MM.1S (cell line): Measurements from ENCODE around the gene SH2D2A.

Experiments
- DNase-seq: peaks from one replicate; pipeline ENCODE4 v3.0.0-alpha.2; 2015
- H2AFZ ChIP-seq: fragments of 300-600 bp; sonication (generic); 2 replicates; pipeline ENCODE4 v1.6.0; 2016; ENCODE audit warnings: antibody characterized with exemption, low read length
- H3F3A ChIP-seq: fragments of 300-600 bp; sonication (generic); 2 replicates; pipeline ENCODE4 v1.6.1; 2016; ENCODE audit warnings: mild to moderate bottlenecking, antibody characterized with exemption, low read length, moderate library complexity, mixed read lengths; ENCODE audit not compliant: insufficient read depth
- H3K27ac ChIP-seq: fragments of 300-600 bp; sonication (generic); 2 replicates; pipeline ENCODE4 v1.5.1; 2016; ENCODE audit warnings: mild to moderate bottlenecking, low read length
- H3K27me3 ChIP-seq: fragments of 300-600 bp; sonication (generic); replicated peaks from 2 replicates; pipeline ENCODE4 v1.6.0; 2016; ENCODE audit warnings: low read length; ENCODE audit not compliant: insufficient read depth
- H3K36me3 ChIP-seq: fragments of 300-600 bp; sonication (generic); replicated peaks from 2 replicates; pipeline ENCODE4 v1.6.1; 2016; ENCODE audit warnings: mild to moderate bottlenecking, low read length, mixed read lengths; ENCODE audit not compliant: insufficient read depth
- H3K4me1 ChIP-seq: fragments of 300-600 bp; sonication (generic); 2 replicates; pipeline ENCODE4 v1.6.1; 2016; ENCODE audit warnings: low read length, mixed read lengths
- H3K4me2 ChIP-seq: fragments of 300-600 bp; sonication (generic); 2 replicates; pipeline ENCODE4 v1.6.0; 2016; ENCODE audit warnings: low read depth, low read length
- H3K4me3 ChIP-seq: fragments of 300-600 bp; sonication (generic); 2 replicates; pipeline ENCODE4 v1.5.1; 2016; ENCODE audit warnings: low read length, mixed read lengths
- H3K79me2 ChIP-seq: fragments of 300-600 bp; sonication (generic); 2 replicates; pipeline ENCODE4 v1.6.1; 2016; ENCODE audit warnings: mixed run types, low read length, mixed read lengths
- H3K9ac ChIP-seq: fragments of 300-600 bp; sonication (generic); 2 replicates; pipeline ENCODE4 v1.6.1; 2016; ENCODE audit warnings: low read length, mixed read lengths
- H3K9me2 ChIP-seq: fragments of 300-600 bp; sonication (generic); replicated peaks from 2 replicates; pipeline ENCODE4 v1.6.1; 2016; ENCODE audit warnings: mild to moderate bottlenecking, low read length, mixed read lengths; ENCODE audit not compliant: insufficient read depth
- H3K9me3 ChIP-seq: fragments of 300-600 bp; sonication (generic); replicated peaks from 2 replicates; pipeline ENCODE4 v1.6.1; 2016; ENCODE audit warnings: mild to moderate bottlenecking, low read length, mixed read lengths; ENCODE audit not compliant: insufficient read depth
- H4K20me1 ChIP-seq: fragments of 300-600 bp; sonication (generic); 2 replicates; pipeline ENCODE4 v1.6.1; 2016; ENCODE audit warnings: mild to moderate bottlenecking, low read length, moderate library complexity, mixed read lengths; ENCODE audit not compliant: insufficient read depth
- CTCF ChIP-seq: fragments of 300-600 bp; sonication (generic); IDR thresholded peaks from 2 replicates; pipeline ENCODE4 v1.5.1; 2016; ENCODE audit warnings: antibody characterized with exemption, low read length, mixed read lengths
- EZH2 ChIP-seq: fragments of 300-600 bp; sonication (generic); optimal IDR thresholded peaks from 2 replicates; pipeline ENCODE3; 2017; ENCODE audit warnings: low read depth, mild to moderate bottlenecking, antibody characterized with exemption, low read length, mixed read lengths
- EZH2phosphoT487 ChIP-seq: fragments of 300-600 bp; sonication (generic); IDR thresholded peaks from 2 replicates; pipeline ENCODE4 v1.6.1; 2018; ENCODE audit warnings: antibody characterized with exemption, low read length

The SH2D2A gene

GRCh38 chr1:156853761-156854160, 37.1 kb upstream of the SH2D2A start:
- Histone ChIP-seq H3K27me3 (peaks cover 49% of the 10 kb centered on the region), H3K9me2 (no peaks in the 10 kb centered on the region)
- TF ChIP-seq CTCF (no peak), EZH2phosphoT487 (no peak), EZH2 (no peak)

GRCh38 chr1:156852418-156852874, 35.8 kb upstream of the SH2D2A start:
- Histone ChIP-seq H3K27me3 (peaks cover 48% of the 10 kb centered on the region), H3K9me2 (no peaks in the 10 kb centered on the region), H3K36me3 (no peaks in the 10 kb centered on the region), H3K4me3 (no peak overlapping the region), H3K4me1 (no peaks in the 10 kb centered on the region), H3K4me2 (no peak overlapping the region), H3K9ac (no peak overlapping the region), H3K9me3 (no peaks in the 10 kb centered on the region), H3K27ac (no peak overlapping the region), H4K20me1 (no peaks in the 10 kb centered on the region), H3F3A (no peaks in the 10 kb centered on the region), H2AFZ (no peak overlapping the region), H3K79me2 (no peaks in the 10 kb centered on the region)
- DNase-seq: no peak
- TF ChIP-seq CTCF (no peak), EZH2 (no peak), EZH2phosphoT487 (no peak)

More at GRCh38 chr1:156853761-156854160, 37.1 kb upstream of the SH2D2A start:
- no peak for DNase-seq
- no peak overlapping the region for H3K4me2 ChIP-seq
- no peaks in the 10 kb centered on the region for H3K4me1 ChIP-seq
- H3K27ac ChIP-seq: no peak overlapping the region
- H3K79me2 ChIP-seq: no peaks in the 10 kb centered on the region
- H3K9me3 ChIP-seq: no peaks in the 10 kb centered on the region
- H3F3A ChIP-seq: no peaks in the 10 kb centered on the region
- no peak overlapping the region for H3K9ac ChIP-seq
- H2AFZ ChIP-seq: no peak overlapping the region
- no peaks in the 10 kb centered on the region for H3K36me3 ChIP-seq
- no peak overlapping the region for H3K4me3 ChIP-seq
- no peaks in the 10 kb centered on the region for H4K20me1 ChIP-seq

- Histone ChIP-seq H3K4me2 (no peak overlapping the region), H4K20me1 (no peaks in the 10 kb centered on the region), H3K27ac (no peak overlapping the region), H3F3A (no peaks in the 10 kb centered on the region), H3K36me3 (no peaks in the 10 kb centered on the region), H3K9me3 (no peaks in the 10 kb centered on the region), H3K79me2 (no peaks in the 10 kb centered on the region), H3K9me2 (no peaks in the 10 kb centered on the region), H3K27me3 (peaks cover 51% of the 10 kb centered on the region), H2AFZ (no peak overlapping the region), H3K9ac (no peak overlapping the region), H3K4me3 (no peak overlapping the region), H3K4me1 (no peaks in the 10 kb centered on the region)
- DNase-seq: no peak
- no peak for TF ChIP-seq EZH2phosphoT487
These were observed 35.2 kb upstream of the SH2D2A start for GRCh38 chr1:156851779-156852417.

GRCh38 chr1:156849151-156849496, 32.5 kb upstream of the SH2D2A start:
- H3K36me3 ChIP-seq: no peaks in the 10 kb centered on the region
- H3K79me2 ChIP-seq: no peaks in the 10 kb centered on the region
- no peaks in the 10 kb centered on the region for H3F3A ChIP-seq
- H2AFZ ChIP-seq: no peak overlapping the region
- peak overlapping the region; percentile 31; the same call in 1 of the 2 replicates for H3K4me2 ChIP-seq
- no peak overlapping the region for H3K4me3 ChIP-seq
- no peaks in the 10 kb centered on the region for H4K20me1 ChIP-seq
- no peak for DNase-seq
- H3K4me1 ChIP-seq: no peaks in the 10 kb centered on the region
- TF ChIP-seq EZH2 (no peak), CTCF (no peak), EZH2phosphoT487 (no peak)
- no peak overlapping the region for H3K9ac ChIP-seq
- H3K9me2 ChIP-seq: no peaks in the 10 kb centered on the region
- H3K27ac ChIP-seq: no peak overlapping the region
- H3K27me3 ChIP-seq: peaks cover 54% of the 10 kb centered on the region
- no peaks in the 10 kb centered on the region for H3K9me3 ChIP-seq
